GM12878 (cell line): ENCODE results near the gene TNP2. TPM values are rescaled to one million over a fixed set of nuclear protein-coding genes. Genes with fewer than 3 reads are reported as not detected.
A peak's percentile ranks its signal among the peaks of the same experiment; 100 is the strongest.

Source experiments
- ASH2L ChIP-seq: fragments of 300-600, 200-600 bp; sonication (generic); IDR thresholded peaks from 2 replicates; pipeline ENCODE4 v1.6.1; 2017; ENCODE audit warnings: low read depth, mild to moderate bottlenecking, borderline replicate concordance
- CREM ChIP-seq: IDR thresholded peaks from 2 replicates; pipeline ENCODE4 v1.6.1; 2014; ENCODE audit warnings: antibody characterized with exemption, low read depth
- CUX1 ChIP-seq: IDR thresholded peaks from 2 replicates; pipeline ENCODE4 v1.6.1; 2012; ENCODE audit warnings: improper control_type of control experiment, low read depth, low read length; ENCODE audit not compliant: insufficient replicate concordance
- E2F4 ChIP-seq: IDR thresholded peaks from 2 replicates; pipeline ENCODE4 v1.6.1; 2012; ENCODE audit warnings: low read depth, low read length, improper control_type of control experiment
- ELK1 ChIP-seq: IDR thresholded peaks from 2 replicates; pipeline ENCODE4 v1.6.1; 2012; ENCODE audit warnings: low read depth, low read length, improper control_type of control experiment
- HDGF ChIP-seq: fragments of 450-650 bp; IDR thresholded peaks from 2 replicates; pipeline ENCODE4 v1.6.1; 2016; ENCODE audit warnings: antibody characterized with exemption
- IRF3 ChIP-seq: fragments of 450-650 bp; IDR thresholded peaks from 2 replicates; pipeline ENCODE4 v1.6.1; 2014; ENCODE audit warnings: mild to moderate bottlenecking
- KLF5 ChIP-seq: fragments of 450-650 bp; IDR thresholded peaks from 2 replicates; pipeline ENCODE4 v1.6.1; 2014; ENCODE audit warnings: mild to moderate bottlenecking; ENCODE audit not compliant: partially characterized antibody
- MYC ChIP-seq: IDR thresholded peaks from 2 replicates; pipeline ENCODE4 v1.6.1; 2011; ENCODE audit warnings: mild to moderate bottlenecking, low read length, moderate library complexity, inconsistent platforms; ENCODE audit not compliant: insufficient read depth, insufficient replicate concordance, insufficient read length, severe bottlenecking
- NKRF ChIP-seq: fragments of 450-650 bp; conservative IDR thresholded peaks from 2 replicates; pipeline ENCODE4 v1.6.1; 2017; ENCODE audit warnings: mild to moderate bottlenecking, moderate library complexity
- REST ChIP-seq: IDR thresholded peaks from 2 replicates; pipeline ENCODE4 v1.6.1; 2012; ENCODE audit warnings: mild to moderate bottlenecking, low read depth, low read length
- SMAD1 ChIP-seq: fragments of 450-650 bp; IDR thresholded peaks from 2 replicates; pipeline ENCODE4 v1.6.1; 2018; ENCODE audit warnings: mild to moderate bottlenecking, low read depth; ENCODE audit not compliant: partially characterized antibody
- ZSCAN29 ChIP-seq: fragments of 450-650 bp; IDR thresholded peaks from 2 replicates; pipeline ENCODE4 v1.6.1; 2017; ENCODE audit warnings: mild to moderate bottlenecking, moderate library complexity
- polyA plus RNA-seq, 11 experiments: library from polyadenylated mRNA; depleted of rRNA in 4 of 11; unstranded in 6 of 11; stranded (reverse) in 5 of 11; fragments of >200 nt; fragmentation: Nextera tagmentation in 4 of 11; fragmentation: Illumina TruSeq in 1 of 11; extraction: Ambion mirVana in 4 of 11; extraction: Trizol in 1 of 11; gene quantifications; 1 replicate in 1 of 11; 2 replicates in 10 of 11; pipeline versions ENCODE4 v1.2.1 to v1.2.3, GENCODE V29; 2011 to 2016; ENCODE audit warnings: inconsistent platforms in 2 of 11, missing spikeins in 2 of 11, low read depth in 1 of 11
- total RNA-seq, 4 experiments: library from RNA; depleted of rRNA in 3 of 4; stranded (reverse); fragments of >200 nt in 3 of 4; fragmentation: Illumina TruSeq in 1 of 4; extraction: Trizol in 1 of 4; gene quantifications; 2 replicates each; pipeline versions ENCODE4 v1.2.1 to v1.2.3, GENCODE V29; 2013 to 2021

TNP2 gene
- total and polyA plus RNA-seq, 10 of the 15 experiments (the other 5 are each of a cell fraction or from before 2014, with no cell fraction given) = not detected

GRCh38 chr16:11255737-11256660 is 13.1 kb downstream of the TNP2 start, which contains the start of gene SOCS1 (continued):
- TF ChIP-seq E2F4 (no peak), ZSCAN29 (peak; percentile 72), REST (peak; percentile 50; the same call in 1 of the 2 replicates), HDGF (peak; percentile 90), ASH2L (peak; percentile 77; the same call in 1 of the 2 replicates), CUX1 (no peak), KLF5 (peak; percentile 51), SMAD1 (no peak), IRF3 (no peak), MYC (no peak), CREM (peak; percentile 29; the same call in 1 of the 2 replicates), NKRF (peak; percentile 83), ELK1 (0 out of 2 replicates have a peak, but pooled peaks have one; percentile 28)
